Stimulated activated memory B cell treated with anti-CD40 and anti-IgM and Interleukin-4, amounts not matched to agents 10 μg/mL and 1 μg/mL and 100 μg/mL, for 72 hours (primary cell): ENCODE data around the gene LYL1.

Experiments
- ATAC-seq: fragments of 150-1000 bp; cut with Tn5 transposase; 2 replicates; pipeline ENCODE4 v1.10.0; 2021
- H3K27ac Mint-ChIP-seq: one replicate; pipeline ENCODE4 v1.8.0; 2022; ENCODE audit warnings: mild to moderate bottlenecking, mixed read lengths
- H3K27me3 Mint-ChIP-seq: one replicate; pipeline ENCODE4 v1.8.0; 2022; ENCODE audit warnings: mixed read lengths
- H3K36me3 Mint-ChIP-seq: one replicate; pipeline ENCODE4 v1.8.0; 2022; ENCODE audit warnings: mixed read lengths
- H3K4me1 Mint-ChIP-seq: one replicate; pipeline ENCODE4 v1.8.0; 2022; ENCODE audit warnings: mixed read lengths
- H3K4me3 Mint-ChIP-seq: one replicate; pipeline ENCODE4 v1.8.0; 2022; ENCODE audit warnings: mild to moderate bottlenecking, moderate library complexity, mixed read lengths
- H3K9me3 Mint-ChIP-seq: one replicate; pipeline ENCODE4 v1.8.0; 2022; ENCODE audit warnings: mixed read lengths

LYL1 gene

GRCh38 chr19:13082192-13083007, 20.3 kb downstream of the LYL1 start:
- ATAC-seq = no peak
- H3K4me1 Mint-ChIP-seq = no peaks in the 10 kb centered on the region
- H3K27ac Mint-ChIP-seq = no peak overlapping the region
- H3K9me3 Mint-ChIP-seq = no peaks in the 10 kb centered on the region
- no peak overlapping the region for H3K4me3 Mint-ChIP-seq
- H3K27me3 Mint-ChIP-seq = peaks cover 45% of the 10 kb centered on the region
- no peaks in the 10 kb centered on the region for H3K36me3 Mint-ChIP-seq

- Mint-ChIP-seq H3K36me3 (no peaks in the 10 kb centered on the region), H3K4me1 (no peaks in the 10 kb centered on the region), H3K27ac (no peak overlapping the region), H3K27me3 (peaks cover 50% of the 10 kb centered on the region), H3K4me3 (no peak overlapping the region), H3K9me3 (no peaks in the 10 kb centered on the region)
- ATAC-seq = no peak
Measured at GRCh38 chr19:13079542-13079986, 23.1 kb downstream of the LYL1 start.

- Mint-ChIP-seq H3K27me3 (peaks cover 48% of the 10 kb centered on the region), H3K4me1 (no peaks in the 10 kb centered on the region), H3K27ac (no peak overlapping the region), H3K4me3 (no peak overlapping the region), H3K9me3 (no peaks in the 10 kb centered on the region), H3K36me3 (no peaks in the 10 kb centered on the region)
- no peak for ATAC-seq
Measured at GRCh38 chr19:13078897-13079541, 23.6 kb downstream of the LYL1 start.

- H3K4me3 Mint-ChIP-seq = no peak overlapping the region
- H3K36me3 Mint-ChIP-seq = no peaks in the 10 kb centered on the region
- no peaks in the 10 kb centered on the region for H3K9me3 Mint-ChIP-seq
- peaks cover 48% of the 10 kb centered on the region for H3K27me3 Mint-ChIP-seq
- ATAC-seq = no peak
- no peak overlapping the region for H3K27ac Mint-ChIP-seq
- H3K4me1 Mint-ChIP-seq = no peaks in the 10 kb centered on the region
Measured at GRCh38 chr19:13078381-13078780, 24.3 kb downstream of the LYL1 start.

- no peak for ATAC-seq
- Mint-ChIP-seq H3K9me3 (no peaks in the 10 kb centered on the region), H3K4me1 (no peaks in the 10 kb centered on the region), H3K27me3 (peaks cover 44% of the 10 kb centered on the region), H3K36me3 (no peaks in the 10 kb centered on the region), H3K27ac (no peak overlapping the region), H3K4me3 (no peak overlapping the region)
Measured at GRCh38 chr19:13077240-13077639, 25.4 kb downstream of the LYL1 start.

GRCh38 chr19:13076787-13077186, 25.9 kb downstream of the LYL1 start:
- Mint-ChIP-seq H3K4me1 (no peaks in the 10 kb centered on the region), H3K27me3 (peaks cover 39% of the 10 kb centered on the region), H3K27ac (no peak overlapping the region), H3K4me3 (no peak overlapping the region), H3K9me3 (no peaks in the 10 kb centered on the region), H3K36me3 (no peaks in the 10 kb centered on the region)
- ATAC-seq = no peak

- no peak for ATAC-seq
- H3K27ac Mint-ChIP-seq = no peak overlapping the region
- no peaks in the 10 kb centered on the region for H3K9me3 Mint-ChIP-seq
- no peaks in the 10 kb centered on the region for H3K36me3 Mint-ChIP-seq
- H3K27me3 Mint-ChIP-seq = peaks cover 35% of the 10 kb centered on the region
- H3K4me3 Mint-ChIP-seq = no peak overlapping the region
- no peaks in the 10 kb centered on the region for H3K4me1 Mint-ChIP-seq
Measured at GRCh38 chr19:13076320-13076719, 26.3 kb downstream of the LYL1 start.

- H3K4me3 Mint-ChIP-seq = no peak overlapping the region
- H3K27ac Mint-ChIP-seq = no peak overlapping the region
- H3K36me3 Mint-ChIP-seq = no peaks in the 10 kb centered on the region
- no peaks in the 10 kb centered on the region for H3K4me1 Mint-ChIP-seq
- ATAC-seq = no peak
- peaks cover 53% of the 10 kb centered on the region for H3K27me3 Mint-ChIP-seq
- no peaks in the 10 kb centered on the region for H3K9me3 Mint-ChIP-seq
Measured at GRCh38 chr19:13074378-13074777, 28.3 kb downstream of the LYL1 start.

- Mint-ChIP-seq H3K4me1 (no peaks in the 10 kb centered on the region), H3K27me3 (peaks cover 54% of the 10 kb centered on the region), H3K27ac (no peak overlapping the region), H3K36me3 (no peaks in the 10 kb centered on the region), H3K4me3 (no peak overlapping the region), H3K9me3 (no peaks in the 10 kb centered on the region)
- no peak for ATAC-seq
Measured at GRCh38 chr19:13073263-13073662, 29.4 kb downstream of the LYL1 start.

- no peak for ATAC-seq
- Mint-ChIP-seq H3K4me1 (no peaks in the 10 kb centered on the region), H3K27ac (no peak overlapping the region), H3K4me3 (no peak overlapping the region), H3K36me3 (no peaks in the 10 kb centered on the region), H3K9me3 (no peaks in the 10 kb centered on the region), H3K27me3 (peaks cover 54% of the 10 kb centered on the region)
Measured at GRCh38 chr19:13072188-13072908, 30.3 kb downstream of the LYL1 start.

- H3K27me3 Mint-ChIP-seq = peaks cover 54% of the 10 kb centered on the region
- H3K4me1 Mint-ChIP-seq = no peaks in the 10 kb centered on the region
- H3K4me3 Mint-ChIP-seq = no peak overlapping the region
- no peak overlapping the region for H3K27ac Mint-ChIP-seq
- H3K36me3 Mint-ChIP-seq = no peaks in the 10 kb centered on the region
- H3K9me3 Mint-ChIP-seq = no peaks in the 10 kb centered on the region
- no peak for ATAC-seq
Measured at GRCh38 chr19:13071444-13072187, 31.0 kb downstream of the LYL1 start.

- H3K4me1 Mint-ChIP-seq = no peaks in the 10 kb centered on the region
- H3K36me3 Mint-ChIP-seq = no peaks in the 10 kb centered on the region
- no peak overlapping the region for H3K27ac Mint-ChIP-seq
- H3K27me3 Mint-ChIP-seq = peaks cover 53% of the 10 kb centered on the region
- H3K4me3 Mint-ChIP-seq = no peak overlapping the region
- no peaks in the 10 kb centered on the region for H3K9me3 Mint-ChIP-seq
- no peak for ATAC-seq
Measured at GRCh38 chr19:13070425-13071140, 32.1 kb downstream of the LYL1 start.

- H3K9me3 Mint-ChIP-seq = no peaks in the 10 kb centered on the region
Measured at GRCh38 chr19:13069415-13070359, 33.0 kb downstream of the LYL1 start.

More at GRCh38 chr19:13069415-13070359, 33.0 kb downstream of the LYL1 start:
- Mint-ChIP-seq H3K36me3 (no peaks in the 10 kb centered on the region), H3K4me3 (no peak overlapping the region), H3K4me1 (no peaks in the 10 kb centered on the region), H3K27ac (no peak overlapping the region), H3K27me3 (peaks cover 46% of the 10 kb centered on the region)
- no peak for ATAC-seq
